HG02973 (cell line): ENCODE data around the gene TCF7L2.
A peak's percentile ranks its signal among the peaks of the same experiment; 100 is the strongest.

Source experiments
- ATAC-seq: cut with Tn5 transposase; IDR thresholded peaks from one replicate; pipeline ENCODE4 v1.9.1; 2021; ENCODE audit warnings: moderate library complexity; ENCODE audit not compliant: unreplicated experiment

TCF7L2 gene

DNA sequence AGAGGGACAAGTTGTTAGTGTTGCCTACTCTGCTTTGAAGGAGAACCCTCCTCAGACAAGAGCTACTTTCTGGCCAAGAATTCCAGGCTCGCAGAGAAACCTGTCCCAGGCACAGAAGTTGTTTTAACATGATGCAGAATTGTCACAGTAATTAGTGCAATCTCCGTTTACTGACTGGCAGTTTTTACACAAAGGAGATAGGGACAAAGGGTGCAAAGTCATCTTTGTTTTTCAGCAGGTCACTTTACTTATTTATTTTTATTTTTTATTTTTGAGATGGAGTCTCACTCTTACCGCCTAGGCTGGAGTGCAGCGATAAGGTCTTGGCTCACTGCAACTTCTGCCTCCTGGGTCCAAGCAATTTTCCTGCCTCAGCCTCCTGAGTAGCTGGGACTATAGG, 12.3 kb downstream of the TCF7L2 start:
- no peak for ATAC-seq

DNA sequence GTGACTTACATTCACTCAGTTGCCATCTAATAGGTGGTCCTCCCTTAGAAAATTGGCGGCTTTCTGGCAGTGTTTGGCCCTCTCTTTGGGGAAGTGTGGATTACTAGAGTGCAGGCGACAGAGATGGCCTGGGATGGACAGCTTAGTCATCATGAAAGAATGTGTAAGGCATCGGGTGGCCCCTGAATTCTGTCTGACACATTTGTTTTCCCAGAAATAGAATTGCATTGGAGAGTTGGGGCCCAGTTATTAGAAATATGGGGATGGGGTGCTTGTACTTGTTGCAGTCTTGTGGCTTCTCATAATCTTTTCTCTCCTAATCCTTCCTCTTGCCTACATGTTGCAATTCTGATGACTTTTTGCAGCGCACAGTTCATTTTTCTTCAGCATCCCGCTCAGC, 13.8 kb downstream of the TCF7L2 start:
- ATAC-seq: no peak

DNA sequence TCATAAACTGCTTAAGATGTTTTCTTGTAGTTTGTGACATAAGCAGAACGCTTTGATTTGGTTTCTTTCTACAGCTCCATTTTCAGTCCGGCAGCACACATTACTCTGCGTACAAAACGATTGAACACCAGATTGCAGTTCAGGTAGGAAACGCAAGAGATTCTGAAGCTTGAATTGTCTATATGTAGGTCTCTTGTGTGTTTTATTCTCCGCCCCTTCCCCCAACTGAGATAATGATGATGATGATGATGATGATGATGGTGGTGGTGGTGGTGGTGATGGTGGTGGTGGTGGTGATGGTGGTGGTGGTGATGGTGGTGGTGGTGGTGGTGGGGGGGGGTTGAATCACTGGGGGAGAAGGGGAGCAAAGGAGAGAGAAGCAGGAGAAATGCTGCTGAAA, 14.4 kb downstream of the TCF7L2 start:
- no peak for ATAC-seq

DNA sequence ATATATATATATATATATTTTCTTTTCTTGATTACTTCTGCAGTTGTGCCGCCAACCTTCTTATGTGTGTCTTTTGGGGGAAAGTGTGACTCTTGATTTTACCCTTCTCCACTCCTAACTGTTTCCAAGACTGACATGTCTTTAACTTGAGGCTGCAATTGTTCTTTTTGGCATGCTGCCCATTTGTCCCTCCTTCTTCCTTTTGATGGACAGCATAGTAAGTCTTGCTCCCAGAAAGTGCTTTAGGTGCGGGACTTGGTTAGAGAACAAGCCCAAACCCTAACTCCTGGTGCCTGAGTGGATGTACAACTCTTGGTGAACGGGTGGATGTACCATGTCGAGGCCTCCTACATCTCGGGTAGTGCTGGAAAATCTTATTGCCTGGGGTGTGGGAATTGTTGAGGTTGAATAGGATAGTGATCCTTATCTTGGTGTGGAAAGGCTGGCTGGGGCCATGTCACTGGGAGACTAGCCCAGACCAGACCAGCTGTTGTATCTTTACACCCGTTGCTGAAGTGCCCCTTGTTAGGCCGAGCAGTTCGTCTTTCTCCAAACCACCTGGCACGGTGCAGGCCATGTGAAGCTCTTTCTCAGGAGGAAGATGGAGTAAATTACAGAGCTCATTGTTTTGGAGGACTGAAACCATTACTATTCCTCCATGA, 16.3 kb downstream of the TCF7L2 start:
- no peak for ATAC-seq

DNA sequence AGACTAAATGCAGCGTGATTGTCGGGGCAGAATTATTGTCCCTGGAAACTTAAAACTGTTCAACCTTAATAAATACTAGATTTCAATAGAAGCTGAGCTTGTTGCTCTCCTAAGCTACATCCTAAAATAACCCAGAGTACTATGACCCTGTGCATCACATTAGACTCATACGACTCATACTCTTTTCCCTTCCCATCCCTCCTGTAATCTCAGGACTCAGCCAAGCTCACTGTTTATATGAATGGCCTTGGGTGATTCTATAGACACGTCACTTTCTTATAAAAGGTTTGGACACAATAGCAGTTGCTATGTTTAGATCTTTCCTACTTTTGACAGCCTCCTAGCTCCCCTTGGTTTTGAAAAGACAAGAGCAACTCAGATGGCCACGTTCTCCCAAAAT, 17.2 kb downstream of the TCF7L2 start:
- ATAC-seq: no peak

DNA sequence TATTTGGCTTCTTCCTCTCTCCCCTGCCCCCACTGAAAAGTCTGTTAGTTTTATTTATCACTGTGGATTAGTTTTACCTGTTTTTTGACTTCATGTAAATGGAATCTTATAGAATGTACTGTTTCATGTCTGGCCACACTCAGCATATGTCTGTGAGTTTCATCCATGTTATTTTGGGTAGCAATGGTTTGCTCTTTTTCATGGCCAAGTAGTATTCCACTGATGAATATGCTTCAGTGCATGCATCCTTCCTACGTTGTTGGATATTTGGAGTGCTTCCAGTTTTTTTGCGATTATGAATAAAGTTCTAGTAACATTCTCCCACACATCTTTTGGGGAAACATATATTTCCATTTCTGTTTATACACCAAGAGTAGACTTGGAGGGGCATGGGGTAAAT, 19.1 kb downstream of the TCF7L2 start:
- no peak for ATAC-seq

DNA sequence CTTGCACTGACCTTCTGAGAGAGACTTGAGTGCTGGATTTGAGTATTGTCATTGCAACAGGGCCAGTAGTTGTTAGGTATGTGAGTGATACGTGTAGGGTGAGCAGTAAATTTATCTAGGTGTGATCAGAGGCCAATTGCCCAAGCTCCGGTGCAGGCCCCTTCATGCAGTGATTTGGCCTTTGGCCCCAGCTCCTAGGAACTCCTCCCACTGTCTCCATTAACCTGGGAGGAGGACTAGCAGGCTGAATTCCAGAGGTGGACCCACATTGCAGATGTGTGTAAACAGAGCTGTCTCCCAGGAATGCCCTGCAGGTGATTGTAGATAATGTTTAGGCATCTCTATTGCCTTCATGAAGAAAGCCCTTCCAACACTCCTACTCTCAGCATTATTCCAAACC, 19.5 kb downstream of the TCF7L2 start:
- no peak for ATAC-seq

DNA sequence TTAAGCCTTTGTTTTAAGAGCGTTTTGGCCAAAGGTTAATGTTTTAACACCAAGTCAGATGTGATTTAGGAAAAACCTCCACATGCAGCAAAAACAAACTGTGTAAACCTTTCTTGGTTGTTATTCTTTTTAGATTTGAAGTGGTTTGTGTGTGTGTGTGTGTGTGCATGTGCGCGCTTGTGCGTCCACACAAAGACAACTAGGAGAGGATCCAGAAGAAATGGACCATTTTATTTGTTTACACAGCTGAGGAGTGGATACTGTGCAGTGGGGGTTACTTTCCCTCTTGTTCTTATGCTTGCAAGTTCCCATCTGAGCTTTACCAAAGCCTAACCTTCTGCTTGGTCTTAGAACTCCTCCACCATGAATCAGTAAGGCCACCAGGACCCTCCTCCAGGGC, 20.0 kb downstream of the TCF7L2 start:
- ATAC-seq: no peak

DNA sequence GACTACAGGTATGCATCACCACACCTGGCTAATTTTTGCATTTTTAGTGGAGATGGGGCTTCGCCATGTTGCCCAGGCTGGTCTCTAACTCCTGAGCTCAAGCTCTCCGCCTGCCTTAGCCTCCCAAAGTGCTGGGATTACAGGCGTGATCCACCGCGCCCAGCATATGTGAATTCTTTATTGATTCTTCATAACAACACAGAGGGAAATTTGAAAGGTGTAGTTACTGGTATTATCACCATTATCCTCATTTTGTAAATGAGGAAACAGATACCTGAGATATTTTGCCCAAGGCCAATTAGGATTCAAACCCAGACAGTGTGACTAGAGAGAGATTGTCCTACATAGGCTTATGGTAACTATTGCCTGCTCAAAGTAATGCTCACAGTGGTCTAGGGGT, 22.6 kb downstream of the TCF7L2 start:
- ATAC-seq: no peak

DNA sequence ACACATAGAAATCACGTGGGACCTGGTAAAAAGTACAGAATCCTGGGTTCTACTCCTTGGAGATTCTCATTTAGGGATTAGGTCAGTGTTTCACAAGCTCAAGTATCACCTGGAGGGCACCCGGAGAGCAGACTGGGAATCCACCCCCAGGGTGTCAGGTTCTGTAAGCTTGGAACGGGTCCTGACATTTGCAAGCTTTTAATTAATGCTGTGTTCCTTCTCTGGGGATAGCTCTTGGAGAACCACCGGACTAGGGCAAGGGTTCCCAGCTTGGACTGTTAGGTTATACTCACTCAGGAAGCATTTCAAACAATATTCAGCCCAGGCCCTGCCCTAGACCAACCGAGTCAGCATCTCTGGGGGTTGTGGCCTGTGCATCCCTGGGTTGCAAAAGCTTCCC, 23.0 kb downstream of the TCF7L2 start:
- no peak for ATAC-seq

DNA sequence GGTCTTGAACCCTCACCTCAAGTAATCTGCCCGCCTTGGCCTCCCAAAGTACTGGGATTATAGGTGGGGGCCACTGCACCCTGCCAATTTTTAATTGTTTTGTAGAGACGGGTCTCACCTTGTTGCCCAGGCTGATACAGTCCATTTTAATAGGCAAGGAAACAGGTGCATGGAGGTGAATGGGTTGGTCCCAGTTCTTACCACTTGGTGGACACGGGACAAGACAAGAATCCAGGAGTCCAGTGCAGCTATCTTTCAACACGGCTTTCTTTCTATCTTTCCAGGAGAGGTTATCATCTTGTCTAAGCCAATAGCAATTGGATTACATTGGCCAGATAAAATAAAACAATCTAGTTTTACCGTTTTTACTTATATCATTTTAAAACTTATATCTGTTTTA, 23.8 kb downstream of the TCF7L2 start:
- no peak for ATAC-seq

DNA sequence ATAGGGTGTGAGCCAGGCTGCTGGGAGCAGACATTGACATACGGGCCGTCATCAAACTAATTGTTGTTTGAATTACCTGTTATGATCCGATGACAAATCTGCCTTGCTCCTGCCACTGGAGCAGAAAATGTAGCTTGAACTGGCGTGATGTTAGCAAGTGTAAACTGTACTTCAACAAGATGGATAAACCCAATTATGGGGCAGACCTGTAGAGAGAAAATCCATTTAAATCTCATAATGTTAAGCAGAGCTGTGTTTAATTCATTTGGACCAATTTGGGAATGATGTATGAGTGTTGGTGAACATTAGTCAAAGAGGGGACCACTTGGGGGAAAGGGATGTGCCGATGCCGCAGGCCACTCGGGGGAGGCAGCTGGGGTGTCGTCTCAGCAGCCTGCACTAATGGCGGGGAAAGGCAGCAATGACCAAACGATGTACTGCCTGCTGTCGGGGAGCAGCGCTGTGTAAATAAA, 27.4 kb downstream of the TCF7L2 start:
- ATAC-seq: no peak

DNA sequence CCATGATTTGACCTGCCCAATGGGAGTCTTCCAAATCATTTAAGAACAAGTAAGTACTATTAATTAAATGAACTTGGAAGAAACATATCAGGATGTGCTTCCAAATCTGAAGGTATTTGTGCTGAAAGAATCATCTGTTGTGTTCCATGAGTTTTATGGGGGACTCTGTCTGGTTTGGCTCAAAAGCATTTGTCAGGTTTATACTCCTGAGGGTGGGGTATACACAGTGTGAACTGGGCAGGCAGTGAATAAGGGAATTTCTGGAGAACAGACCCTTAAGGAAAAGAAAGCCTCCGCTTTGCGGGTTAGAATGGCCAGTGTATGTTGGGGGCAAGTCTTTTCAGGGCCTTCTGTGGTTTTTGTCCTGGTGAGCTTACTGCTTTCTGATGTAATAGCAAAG, 29.9 kb downstream of the TCF7L2 start:
- no peak for ATAC-seq

DNA sequence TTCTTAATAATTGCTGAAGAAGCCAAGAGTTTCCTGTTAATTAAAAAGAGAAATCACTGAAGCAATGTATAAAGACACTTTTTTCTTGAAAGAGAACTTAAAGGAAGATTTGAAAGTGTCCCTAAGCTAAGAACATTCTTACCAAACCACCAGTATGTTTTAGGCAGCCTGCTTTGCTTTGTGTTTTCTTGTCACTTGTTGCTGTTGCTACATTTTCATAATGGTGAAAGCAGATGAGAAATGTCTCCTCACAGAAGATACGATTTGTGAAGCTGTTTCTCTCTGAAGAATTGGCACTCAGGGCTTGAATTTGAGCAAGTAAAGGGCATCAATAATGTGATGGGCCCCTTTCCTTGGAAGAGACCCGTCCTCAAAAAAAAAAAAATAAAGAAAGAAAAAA, 30.9 kb downstream of the TCF7L2 start:
- ATAC-seq: no peak

DNA sequence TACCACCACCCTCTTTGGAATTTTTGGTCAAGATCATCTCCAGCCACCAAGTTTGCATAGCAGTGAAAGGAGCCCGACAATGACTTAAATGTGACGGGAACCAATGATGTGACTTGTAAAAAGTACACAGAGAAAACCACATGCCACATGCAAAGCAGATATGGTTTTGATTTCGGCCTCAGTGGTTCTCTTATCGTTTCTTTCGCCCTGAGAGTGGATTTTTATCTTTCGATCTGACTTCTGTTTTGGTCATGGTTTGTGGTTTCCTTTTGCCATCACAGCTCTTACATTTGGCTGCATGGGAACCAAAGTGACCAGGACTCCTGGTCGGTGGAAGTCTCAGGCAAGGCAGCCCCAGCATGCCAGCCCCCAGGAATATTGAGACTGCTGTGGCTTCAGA, 31.5 kb downstream of the TCF7L2 start:
- peak; percentile 96 for ATAC-seq

DNA sequence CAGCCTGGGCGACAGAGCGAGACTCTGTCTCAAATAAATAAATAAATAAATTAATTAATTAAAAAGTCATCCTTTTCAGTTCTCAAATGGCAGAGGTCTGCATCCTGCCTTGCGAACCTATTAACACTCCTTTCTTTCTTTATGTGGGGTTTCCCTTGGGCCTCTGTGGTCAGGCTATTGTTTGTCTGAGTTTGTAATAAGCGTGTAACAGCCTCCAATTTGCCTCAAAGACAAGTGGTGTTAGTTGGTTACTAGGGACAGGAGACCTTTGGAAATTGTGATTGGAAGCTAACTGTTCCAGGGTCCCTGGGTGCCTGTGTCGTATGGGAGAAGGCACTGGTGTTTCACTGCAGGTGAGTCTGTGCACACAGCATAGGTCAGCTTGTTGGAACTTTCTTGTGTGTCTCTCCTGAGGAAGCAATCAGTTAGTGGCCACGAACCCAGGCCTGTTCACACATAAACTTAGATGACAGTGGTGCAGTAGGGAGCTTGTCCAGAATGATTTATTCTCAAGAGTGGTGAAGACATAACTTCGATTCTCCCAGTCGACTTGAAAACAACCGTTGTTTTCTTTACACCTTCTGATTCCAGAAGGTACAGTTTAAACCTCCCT, 33.5 kb downstream of the TCF7L2 start:
- no peak for ATAC-seq

DNA sequence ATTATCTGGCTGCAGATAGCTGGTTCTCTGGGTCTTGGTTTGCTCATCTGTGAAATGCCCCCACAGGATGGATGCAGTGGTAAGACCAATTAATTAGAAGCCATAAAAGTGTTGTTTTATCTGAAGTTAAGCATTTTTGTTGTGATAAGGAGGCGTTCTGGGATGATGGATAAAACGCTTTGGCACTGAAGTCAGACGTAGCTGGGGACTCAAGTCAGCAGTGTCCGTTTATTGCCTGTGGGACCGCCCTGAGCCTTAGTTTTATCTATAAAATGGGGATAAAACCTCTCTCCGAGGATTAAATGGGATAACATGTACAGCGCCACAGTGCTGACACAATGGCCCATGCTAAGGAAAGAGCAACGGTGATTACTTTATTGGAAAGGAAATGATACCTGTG, 34.7 kb downstream of the TCF7L2 start:
- ATAC-seq: no peak

DNA sequence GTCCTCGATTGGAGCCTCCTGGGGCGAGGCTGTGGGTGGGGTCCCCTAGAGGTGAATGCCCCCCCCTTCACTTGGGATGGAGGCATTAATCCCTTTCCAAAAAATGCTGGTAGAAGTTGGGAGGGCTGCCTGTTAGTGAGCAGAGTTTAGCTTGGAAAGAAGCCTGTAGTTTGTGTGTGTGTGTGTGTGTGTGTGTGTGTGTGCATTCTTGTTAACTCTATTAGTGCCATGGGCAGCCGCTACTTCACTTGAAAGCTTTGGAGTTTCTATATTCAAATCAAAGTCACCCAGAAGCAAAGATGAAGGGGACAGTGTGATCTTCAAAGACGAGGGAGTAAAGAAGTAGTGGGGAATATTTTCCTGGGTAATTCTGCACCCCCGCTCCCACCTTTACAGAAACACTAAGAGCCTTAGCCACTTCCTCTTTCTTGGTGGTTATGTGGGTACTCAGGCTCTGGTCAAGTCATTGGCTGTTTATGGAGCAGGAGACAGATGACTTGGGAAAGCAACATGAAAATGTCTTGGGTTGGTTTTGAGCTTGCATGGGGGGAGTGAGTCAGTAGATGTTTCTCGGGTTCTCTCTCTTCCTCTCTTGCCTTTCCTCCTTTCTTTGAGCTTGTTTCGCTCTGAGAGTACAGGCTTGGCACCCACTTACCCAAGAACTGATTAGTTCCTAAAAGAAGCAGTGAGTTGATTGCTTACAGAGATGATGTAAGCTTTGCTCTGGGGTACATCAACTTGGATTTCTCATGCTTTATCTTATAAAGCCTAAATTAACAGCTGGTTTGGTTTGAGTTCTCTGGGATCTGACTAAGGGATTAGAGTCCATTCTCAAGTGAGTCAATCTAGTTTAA, 35.9 kb downstream of the TCF7L2 start:
- no peak for ATAC-seq

DNA sequence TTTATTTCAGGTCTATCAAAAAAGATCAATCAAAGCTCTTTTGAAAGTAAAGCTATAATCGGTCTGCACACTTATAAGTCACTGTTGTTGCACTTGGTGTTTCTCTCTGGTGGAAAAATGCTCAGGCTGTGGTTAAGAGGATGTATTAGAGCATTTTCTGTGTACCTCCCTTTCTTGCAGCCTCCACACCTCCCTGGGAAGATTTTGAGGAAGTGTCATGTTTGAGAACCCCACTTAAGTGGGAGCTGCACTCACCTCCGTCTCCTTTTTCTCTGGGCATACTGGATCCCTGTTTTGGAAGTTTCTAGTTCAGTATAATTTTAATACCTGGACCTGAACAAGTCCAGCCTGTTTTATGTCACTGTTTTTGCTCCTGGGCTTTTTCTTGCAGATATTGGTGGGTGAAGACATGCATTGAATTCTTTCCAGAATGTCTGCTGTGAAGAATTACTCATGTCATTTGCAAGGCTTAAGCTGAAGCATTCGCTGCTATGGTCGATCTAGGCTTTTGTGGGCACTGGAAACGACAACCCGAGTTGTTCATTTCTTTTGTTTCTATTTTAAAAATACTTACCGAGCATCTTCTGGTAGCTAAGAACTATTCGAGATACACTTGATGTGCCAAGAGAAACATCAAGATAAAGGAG, 36.6 kb downstream of the TCF7L2 start:
- no peak for ATAC-seq

DNA sequence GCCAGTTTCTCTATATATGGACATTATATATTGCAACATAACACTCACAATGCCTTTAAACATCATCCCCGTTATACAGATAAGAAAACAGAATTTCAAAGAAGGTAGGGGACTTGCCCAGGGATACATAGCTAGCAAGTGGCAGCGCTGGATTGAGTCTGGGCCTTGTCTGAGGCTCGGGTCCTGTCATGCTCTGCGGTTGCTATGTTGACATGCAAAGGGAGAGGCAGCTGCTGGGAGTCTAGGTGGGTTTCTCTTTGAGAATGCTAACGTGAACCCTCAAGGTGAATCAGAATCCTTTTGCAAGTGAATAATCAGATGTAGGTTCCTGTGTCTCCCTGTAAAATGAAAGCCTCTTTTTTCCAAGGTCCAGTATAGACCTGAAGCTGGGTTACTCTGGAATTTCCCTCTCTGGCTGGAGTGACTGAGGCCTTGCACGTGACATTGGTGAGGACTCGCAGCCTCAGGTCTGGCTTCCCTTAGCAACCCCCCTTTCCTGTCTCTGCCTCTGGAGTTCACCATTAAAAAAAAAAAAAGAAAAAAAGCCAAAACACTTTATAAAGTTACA, 38.9 kb downstream of the TCF7L2 start:
- no peak for ATAC-seq

DNA sequence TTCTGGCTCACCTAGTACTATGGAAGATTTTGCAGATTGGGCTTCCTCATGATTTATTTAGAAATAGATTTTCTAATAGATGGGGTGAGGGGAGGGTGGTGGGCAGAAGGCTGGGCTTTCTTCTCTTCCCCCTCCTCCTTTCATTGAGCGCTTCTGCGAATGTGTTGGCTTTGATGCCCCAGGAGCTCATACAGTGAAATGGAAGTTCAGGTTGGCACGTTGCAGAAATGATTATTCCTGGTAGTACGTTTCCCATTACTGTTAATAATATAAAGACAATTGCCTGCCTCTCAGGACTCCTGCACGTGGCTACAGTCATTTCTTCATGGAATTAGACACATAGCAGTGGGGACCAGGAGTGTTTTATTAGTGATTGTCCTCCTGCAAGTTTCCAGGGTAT, 39.8 kb downstream of the TCF7L2 start:
- ATAC-seq: no peak
